Astrocyte of the spinal cord (primary cell): ENCODE results near the gene CENPP.

ENCODE experiments used
- DNase-seq: peaks from one replicate; pipeline ENCODE4 v3.0.0; 2011; ENCODE audit warnings: low read depth, low spot score
- H3K4me3 ChIP-seq: 2 replicates; pipeline ENCODE4 v1.5.1; 2011; ENCODE audit warnings: low read depth, mild to moderate bottlenecking, low read length, moderate library complexity
- in situ Hi-C: cut with HindIII; loops from 2 replicates; pipeline ENCODE4 v1.10.0; 2017; ENCODE audit warnings: low sequenced_read_pairs
- TF ChIP-seq, protein P1 (sequence below): IDR thresholded peaks from 2 replicates; pipeline ENCODE4 v1.5.1; 2012; ENCODE audit warnings: low read depth, mild to moderate bottlenecking, low read length, inconsistent platforms

CENPP gene

DNA sequence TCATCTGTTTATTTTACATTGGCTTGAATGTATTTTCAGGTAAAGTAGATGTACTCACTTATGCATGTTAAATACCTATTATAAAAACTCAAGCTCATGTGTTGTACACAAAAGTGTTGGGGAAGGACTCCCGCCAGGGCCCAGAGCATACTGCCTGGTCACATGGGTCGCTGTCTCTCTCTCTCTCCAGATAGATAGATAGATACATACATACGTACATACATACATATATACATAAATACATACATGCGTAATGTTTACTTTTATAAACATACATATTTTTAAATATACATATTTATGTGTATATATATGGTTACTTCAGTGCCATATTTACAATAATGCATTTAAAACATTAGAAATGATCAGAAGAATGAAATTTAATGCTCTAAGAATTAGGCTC is 131.8 kb downstream of the CENPP start:
- no peak overlapping the region for H3K4me3 ChIP-seq
- in situ Hi-C loops = no loop called here
- no peak for DNase-seq
- TF ChIP-seq, protein P1, sequence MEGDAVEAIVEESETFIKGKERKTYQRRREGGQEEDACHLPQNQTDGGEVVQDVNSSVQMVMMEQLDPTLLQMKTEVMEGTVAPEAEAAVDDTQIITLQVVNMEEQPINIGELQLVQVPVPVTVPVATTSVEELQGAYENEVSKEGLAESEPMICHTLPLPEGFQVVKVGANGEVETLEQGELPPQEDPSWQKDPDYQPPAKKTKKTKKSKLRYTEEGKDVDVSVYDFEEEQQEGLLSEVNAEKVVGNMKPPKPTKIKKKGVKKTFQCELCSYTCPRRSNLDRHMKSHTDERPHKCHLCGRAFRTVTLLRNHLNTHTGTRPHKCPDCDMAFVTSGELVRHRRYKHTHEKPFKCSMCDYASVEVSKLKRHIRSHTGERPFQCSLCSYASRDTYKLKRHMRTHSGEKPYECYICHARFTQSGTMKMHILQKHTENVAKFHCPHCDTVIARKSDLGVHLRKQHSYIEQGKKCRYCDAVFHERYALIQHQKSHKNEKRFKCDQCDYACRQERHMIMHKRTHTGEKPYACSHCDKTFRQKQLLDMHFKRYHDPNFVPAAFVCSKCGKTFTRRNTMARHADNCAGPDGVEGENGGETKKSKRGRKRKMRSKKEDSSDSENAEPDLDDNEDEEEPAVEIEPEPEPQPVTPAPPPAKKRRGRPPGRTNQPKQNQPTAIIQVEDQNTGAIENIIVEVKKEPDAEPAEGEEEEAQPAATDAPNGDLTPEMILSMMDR = no peak

DNA sequence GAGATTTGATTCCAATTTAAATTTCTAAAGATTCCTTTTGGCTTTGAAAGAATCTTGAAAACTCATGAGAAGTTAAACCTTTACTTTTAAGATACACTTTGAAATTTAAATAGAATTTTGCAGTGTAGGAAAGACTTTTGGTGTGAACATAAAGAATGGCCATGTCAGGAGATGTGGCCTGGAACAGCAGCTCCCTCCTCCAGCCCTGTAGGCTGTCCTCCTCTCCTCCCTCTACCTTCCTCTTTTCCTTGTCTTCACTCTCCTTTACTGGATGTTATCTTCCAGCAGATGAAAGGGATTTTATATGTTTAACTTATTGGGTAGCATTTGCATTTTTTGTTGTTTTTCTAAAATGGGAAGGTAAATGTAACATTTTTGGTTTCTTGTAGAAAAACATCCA is 137.6 kb downstream of the CENPP start:
- no peak for DNase-seq
- TF ChIP-seq, protein P1 = no peak
- in situ Hi-C loops = no loop called here
- H3K4me3 ChIP-seq = no peak overlapping the region

DNA sequence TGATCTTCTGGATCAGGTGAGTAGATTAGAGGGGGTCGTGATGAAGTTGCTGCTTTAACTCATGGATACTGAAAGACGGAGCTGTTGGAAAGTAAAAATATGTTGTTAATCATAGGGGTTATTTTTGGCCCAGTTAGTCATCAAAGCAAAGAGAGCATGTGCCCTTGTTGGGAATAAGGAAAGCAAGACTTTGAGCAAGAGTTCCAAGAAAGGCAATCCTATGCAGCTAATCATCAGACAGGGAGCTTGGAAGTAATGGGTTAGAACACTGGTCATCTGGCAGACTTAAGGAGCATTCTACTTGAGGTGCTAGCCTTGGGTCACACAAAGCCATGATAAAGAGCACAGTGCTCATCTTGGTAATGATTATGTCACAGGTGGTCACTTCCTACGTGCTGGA is 138.2 kb downstream of the CENPP start:
- in situ Hi-C loops = no loop called here
- peak; percentile 85 for DNase-seq
- H3K4me3 ChIP-seq = no peak overlapping the region
- TF ChIP-seq, protein P1 = no peak

DNA sequence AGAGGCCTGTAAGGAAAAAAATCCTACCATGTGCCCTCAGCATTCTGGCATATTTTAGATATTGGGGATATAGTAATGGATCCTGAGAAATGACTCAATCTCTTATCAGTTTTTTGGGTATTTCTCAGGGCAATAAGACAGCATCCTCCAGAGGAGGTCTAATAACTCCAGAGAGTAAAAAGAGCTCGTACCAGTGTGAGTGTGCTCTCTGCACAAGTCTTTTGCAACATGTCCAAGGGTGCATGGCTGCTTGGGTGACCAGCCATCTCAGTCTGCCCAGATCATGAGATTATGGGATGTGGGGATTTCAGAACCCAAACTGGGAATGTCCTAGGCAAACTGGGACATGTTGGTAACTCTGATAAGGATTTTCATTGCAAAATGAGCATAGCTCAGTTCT is 141.3 kb downstream of the CENPP start:
- no peak overlapping the region for H3K4me3 ChIP-seq
- TF ChIP-seq, protein P1 = no peak
- in situ Hi-C loops = no loop called here
- DNase-seq = no peak

DNA sequence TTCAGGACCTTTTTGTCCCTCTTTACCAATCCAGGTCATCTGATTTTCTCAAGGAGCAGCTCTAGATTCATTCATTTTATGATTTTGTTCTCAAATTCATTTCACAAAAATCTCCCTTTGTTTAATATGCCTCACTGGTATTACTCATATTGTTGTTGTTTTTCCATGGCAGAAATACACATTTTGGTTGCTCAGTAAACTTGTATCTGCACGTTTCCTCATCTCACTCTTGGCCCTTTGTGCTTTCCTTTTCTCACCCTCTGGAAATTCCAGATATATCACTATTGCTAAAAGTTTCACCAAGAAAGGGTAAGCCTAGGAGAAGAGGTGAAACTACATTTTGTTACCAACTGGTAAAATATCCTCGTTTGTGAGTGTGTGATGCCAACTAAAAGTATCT is 141.8 kb downstream of the CENPP start:
- in situ Hi-C loops = no loop called here
- no peak overlapping the region for H3K4me3 ChIP-seq
- DNase-seq = no peak
- TF ChIP-seq, protein P1 = no peak

DNA sequence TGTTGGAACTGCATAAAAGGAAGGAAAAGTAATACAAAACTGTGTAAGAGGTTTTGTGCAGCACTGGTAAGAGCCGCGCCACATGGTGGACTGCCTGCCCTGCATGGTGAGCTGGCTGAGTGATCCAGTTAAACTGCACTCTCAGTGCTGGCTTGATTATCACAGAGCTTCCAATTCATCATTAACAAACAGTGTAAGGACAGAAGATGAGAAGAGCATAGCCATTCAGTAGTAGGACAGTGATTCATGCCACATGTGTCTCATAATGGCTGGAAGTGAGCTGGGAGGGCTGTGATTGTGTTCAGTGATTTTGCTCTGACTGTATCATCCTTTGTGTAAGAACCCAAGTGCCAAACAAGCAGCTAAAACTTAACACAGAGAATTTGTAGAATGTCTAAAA is 142.5 kb downstream of the CENPP start:
- TF ChIP-seq, protein P1 = no peak
- in situ Hi-C loops = no loop called here
- DNase-seq = no peak

DNA sequence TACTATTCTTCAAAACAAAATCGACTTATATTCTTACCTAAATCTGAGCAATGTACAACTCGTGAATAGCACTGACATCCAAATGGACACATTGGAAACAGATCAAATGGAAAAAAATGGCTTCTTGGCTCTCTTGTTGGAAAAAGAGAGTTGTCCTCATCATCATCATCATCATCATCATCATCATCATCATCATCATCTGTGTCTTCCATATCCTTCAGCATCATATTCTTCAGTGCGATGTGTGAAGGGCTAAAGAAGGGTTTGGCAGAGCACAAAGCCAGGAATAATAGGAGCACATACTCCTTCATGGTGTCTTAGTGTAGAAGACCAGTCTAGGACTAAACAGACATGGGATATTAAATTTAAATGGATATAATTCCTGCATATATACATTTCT is 148.8 kb downstream of the CENPP start:
- in situ Hi-C loops = no loop called here

More for the DNA sequence above, 142.5 kb downstream of the CENPP start:
- H3K4me3 ChIP-seq = no peak overlapping the region

More for the DNA sequence above, 148.8 kb downstream of the CENPP start:
- TF ChIP-seq, protein P1 = no peak
- H3K4me3 ChIP-seq = no peak overlapping the region
- DNase-seq = no peak
